Ishikawa (cell line): ENCODE data around the gene LRATD1.

Experiments
- CEBPB ChIP-seq: IDR thresholded peaks from 2 replicates; pipeline ENCODE4 v1.6.1; 2012
- CREB1 ChIP-seq: IDR thresholded peaks from 2 replicates; pipeline ENCODE4 v1.6.1; 2012; ENCODE audit warnings: low read depth
- EGR1 ChIP-seq: IDR thresholded peaks from 2 replicates; pipeline ENCODE4 v1.6.1; 2012
- EP300 ChIP-seq: IDR thresholded peaks from 2 replicates; pipeline ENCODE4 v1.6.1; 2012; ENCODE audit warnings: borderline replicate concordance
- FOXM1 ChIP-seq: IDR thresholded peaks from 2 replicates; pipeline ENCODE4 v1.6.1; 2012; ENCODE audit warnings: low read depth, borderline replicate concordance
- NFIC ChIP-seq: IDR thresholded peaks from 2 replicates; pipeline ENCODE4 v1.6.1; 2012
- RAD21 ChIP-seq: IDR thresholded peaks from 2 replicates; pipeline ENCODE4 v1.6.1; 2012; ENCODE audit warnings: low read depth
- REST ChIP-seq: IDR thresholded peaks from 2 replicates; pipeline ENCODE4 v1.6.1; 2012; ENCODE audit warnings: low read depth, mild to moderate bottlenecking
- TAF1 ChIP-seq: IDR thresholded peaks from 2 replicates; pipeline ENCODE4 v1.6.1; 2012; ENCODE audit warnings: low read depth, mild to moderate bottlenecking
- TCF12 ChIP-seq: IDR thresholded peaks from 2 replicates; pipeline ENCODE4 v1.6.1; 2012; ENCODE audit warnings: low read depth
- TEAD4 ChIP-seq: IDR thresholded peaks from 2 replicates; pipeline ENCODE4 v1.6.1; 2012
- USF1 ChIP-seq: IDR thresholded peaks from 2 replicates; pipeline ENCODE4 v1.6.1; 2012
- YY1 ChIP-seq: IDR thresholded peaks from 2 replicates; pipeline ENCODE4 v1.6.1; 2012; ENCODE audit warnings: low read depth
- ZBTB7A ChIP-seq: IDR thresholded peaks from 2 replicates; pipeline ENCODE4 v1.6.1; 2012; ENCODE audit warnings: low read depth
- TF ChIP-seq, protein P1 (sequence below): IDR thresholded peaks from 2 replicates; pipeline ENCODE4 v1.6.1; 2012

Gene LRATD1

GRCh38 chr2:14676371-14676770 is 43.9 kb downstream of the LRATD1 start:
- TF ChIP-seq USF1 (no peak), CEBPB (no peak), NFIC (no peak)
- TF ChIP-seq, protein P1, sequence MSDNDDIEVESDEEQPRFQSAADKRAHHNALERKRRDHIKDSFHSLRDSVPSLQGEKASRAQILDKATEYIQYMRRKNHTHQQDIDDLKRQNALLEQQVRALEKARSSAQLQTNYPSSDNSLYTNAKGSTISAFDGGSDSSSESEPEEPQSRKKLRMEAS: no peak

DNA sequence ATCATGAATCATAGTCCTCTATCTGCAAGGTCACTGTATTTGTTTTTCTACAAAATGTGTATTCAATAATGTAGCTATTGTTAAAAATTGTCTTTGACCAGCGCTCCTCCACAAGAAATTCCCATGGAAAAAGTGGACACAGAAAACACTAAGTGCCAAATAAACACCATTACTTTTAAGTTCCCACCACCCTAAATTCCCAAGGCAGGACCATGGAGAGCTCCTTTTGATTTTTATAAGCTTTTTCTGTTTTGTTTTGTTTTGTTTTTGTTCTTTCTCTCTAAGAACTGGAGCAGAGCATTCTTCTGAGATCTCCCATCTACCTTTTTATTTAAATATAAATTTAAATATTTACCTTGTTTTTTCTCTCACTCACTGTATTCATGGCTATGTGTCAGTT is 44.5 kb downstream of the LRATD1 start:
- peak; percentile 79 for TF ChIP-seq REST
- TF ChIP-seq CREB1: no peak

- no peak for TF ChIP-seq TAF1
- no peak for TF ChIP-seq FOXM1
- no peak for TF ChIP-seq TCF12
- TF ChIP-seq EGR1: no peak
- TF ChIP-seq USF1: no peak
- TF ChIP-seq CEBPB: no peak
- TF ChIP-seq, protein P1: no peak
- TF ChIP-seq REST: no peak
- no peak for TF ChIP-seq EP300
- TF ChIP-seq ZBTB7A: no peak
- no peak for TF ChIP-seq NFIC
- no peak for TF ChIP-seq TEAD4
- TF ChIP-seq RAD21: no peak
- TF ChIP-seq CREB1: no peak
- TF ChIP-seq YY1: no peak
Observed at GRCh38 chr2:14678761-14679160, 46.2 kb downstream of the LRATD1 start.

- TF ChIP-seq EP300: no peak
- no peak for TF ChIP-seq REST
- no peak for TF ChIP-seq TCF12
- TF ChIP-seq EGR1: no peak
- no peak for TF ChIP-seq CREB1
Observed at GRCh38 chr2:14681608-14682007, 49.1 kb downstream of the LRATD1 start.
